ENCODE data around the gene STX4.

Gene STX4

DNA sequence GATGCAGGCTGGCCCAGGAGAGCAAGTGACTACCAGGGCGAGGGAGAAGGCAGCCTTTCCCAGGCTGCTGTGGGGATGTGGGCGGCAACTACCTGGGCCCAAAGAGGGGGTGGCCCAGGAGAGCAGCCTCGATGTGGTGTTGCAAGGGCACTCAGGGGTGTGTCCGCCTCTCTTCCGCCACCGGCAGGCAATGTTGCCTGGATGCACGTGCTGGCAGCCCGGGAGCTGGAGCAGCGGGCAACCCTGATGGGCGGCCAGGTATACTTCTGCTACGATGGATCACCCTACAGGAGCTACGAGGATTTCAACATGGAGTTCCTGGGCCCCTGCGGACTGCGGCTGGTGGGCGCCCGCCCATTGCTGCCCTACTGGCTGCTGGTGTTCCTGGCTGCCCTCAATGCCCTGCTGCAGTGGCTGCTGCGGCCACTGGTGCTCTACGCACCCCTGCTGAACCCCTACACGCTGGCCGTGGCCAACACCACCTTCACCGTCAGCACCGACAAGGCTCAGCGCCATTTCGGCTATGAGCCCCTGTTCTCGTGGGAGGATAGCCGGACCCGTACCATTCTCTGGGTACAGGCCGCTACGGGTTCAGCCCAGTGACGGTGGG lies 45.7 kb upstream of the STX4 start:
- TF ChIP-seq CTCF (IDR thresholded peaks at IDR 0.05; ENCODE audit: low read depth, low read length), result no peak
- no peak overlapping the region for H3K4me3 ChIP-seq (ENCODE audit: low read depth, low read length)

DNA sequence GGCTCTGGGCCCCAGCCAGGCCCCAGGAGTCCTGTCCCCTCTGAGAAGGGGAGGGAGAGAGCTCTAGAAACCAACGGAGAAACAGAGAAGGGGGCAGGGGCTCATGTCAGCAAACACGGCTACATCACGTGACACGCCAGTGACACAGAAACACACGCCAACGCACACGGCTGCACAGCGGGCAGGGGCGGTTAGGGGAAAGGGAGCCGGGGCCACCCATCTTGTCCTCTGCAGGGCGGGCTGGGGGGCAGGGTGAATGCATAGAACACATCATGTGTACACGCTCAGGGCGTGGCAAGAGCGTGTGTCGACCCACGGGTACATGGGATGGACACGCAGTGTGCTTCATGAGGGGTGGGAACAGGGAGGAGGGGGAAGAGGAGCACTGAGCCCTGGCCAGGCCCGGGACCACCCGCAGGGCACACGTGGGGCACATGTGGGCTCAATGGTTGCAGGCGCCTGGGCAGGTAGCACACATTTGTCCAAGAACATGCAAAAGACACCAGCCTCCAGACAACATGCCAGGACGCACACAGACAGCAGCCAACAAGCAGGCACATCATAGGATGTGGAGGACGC lies 43.8 kb upstream of the STX4 start:
- H3K4me3 ChIP-seq (ENCODE audit: low read depth, low read length), result no peak overlapping the region
- TF ChIP-seq CTCF (IDR thresholded peaks at IDR 0.05; ENCODE audit: low read depth, low read length), result no peak

GRCh38 chr16:30990105-30990504 lies 43.3 kb upstream of the STX4 start:
- H3K4me3 ChIP-seq (ENCODE audit: low read depth, low read length), result no peak overlapping the region
- TF ChIP-seq CTCF (IDR thresholded peaks at IDR 0.05; ENCODE audit: low read depth, low read length), result no peak

GRCh38 chr16:30991052-30991451 lies 42.3 kb upstream of the STX4 start:
- no peak for TF ChIP-seq CTCF (IDR thresholded peaks at IDR 0.05; ENCODE audit: low read depth, low read length)
- no peak overlapping the region for H3K4me3 ChIP-seq (ENCODE audit: low read depth, low read length)

DNA sequence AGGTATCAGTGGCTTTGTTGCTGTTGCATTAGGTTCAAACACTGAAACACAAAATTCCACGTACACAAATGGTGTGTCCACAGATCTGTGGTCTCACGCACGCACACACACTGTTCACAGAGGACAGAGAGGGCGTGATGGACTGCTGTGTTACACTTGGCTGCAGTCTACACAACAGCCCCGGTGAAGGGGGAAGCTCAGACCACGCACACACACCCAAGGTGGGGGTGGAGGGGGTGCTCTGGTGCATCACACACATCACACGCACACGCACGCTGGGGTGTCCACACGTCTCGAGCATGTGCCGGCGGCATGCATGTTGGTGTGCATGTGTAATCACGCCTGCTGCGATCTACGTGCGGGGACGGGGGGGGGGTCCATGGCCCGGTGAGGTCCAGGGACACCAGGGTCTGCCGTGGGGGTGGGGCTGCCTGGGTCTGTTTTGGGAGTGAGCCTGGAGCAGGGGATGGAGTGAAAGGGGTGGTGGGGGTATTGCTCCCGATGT lies 41.0 kb upstream of the STX4 start:
- TF ChIP-seq CTCF (IDR thresholded peaks at IDR 0.05; ENCODE audit: low read depth, low read length), result no peak

GRCh38 chr16:30992931-30993816 lies 40.2 kb upstream of the STX4 start:
- H3K4me3 ChIP-seq (ENCODE audit: low read depth, low read length), result no peak overlapping the region
- no peak for TF ChIP-seq CTCF (IDR thresholded peaks at IDR 0.05; ENCODE audit: low read depth, low read length)

More for the DNA sequence above, 41.0 kb upstream of the STX4 start:
- H3K4me3 ChIP-seq (ENCODE audit: low read depth, low read length), result no peak overlapping the region

DNA sequence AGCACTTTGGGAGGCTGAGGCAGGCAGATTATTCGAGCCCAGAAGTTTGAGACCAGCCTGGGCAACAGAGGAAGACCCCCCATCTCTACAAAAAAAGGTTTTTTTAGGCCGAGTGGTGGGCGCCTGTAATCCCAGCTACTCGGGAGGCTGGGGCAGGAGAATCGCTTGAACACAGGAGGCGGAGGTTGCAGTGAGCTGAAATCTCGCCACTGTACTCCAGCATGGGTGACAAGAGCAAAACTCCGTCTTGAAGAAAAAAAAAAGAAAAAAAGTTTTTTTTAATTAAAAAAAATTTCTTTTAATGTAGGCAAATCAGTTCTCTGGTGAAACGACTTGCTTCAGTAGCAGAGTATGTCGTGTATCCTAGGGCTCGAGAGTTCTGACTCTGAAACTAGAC lies 37.4 kb upstream of the STX4 start:
- no peak for TF ChIP-seq CTCF (IDR thresholded peaks at IDR 0.05; ENCODE audit: low read depth, low read length)
- no peak overlapping the region for H3K4me3 ChIP-seq (ENCODE audit: low read depth, low read length)
